Endothelial cell of umbilical vein (primary cell): Measurements from ENCODE around the gene ESYT3. TPM values are rescaled to one million over a fixed set of nuclear protein-coding genes. Genes with fewer than 3 reads are reported as not detected.

Experiments used
- BruUV-seq: library from RNA; stranded (reverse); fragments of 400-500 nt; replicated peaks from 2 replicates; lab custom pipeline; 2021; lab: Mats Ljungman, UMichigan
- CTCF ChIA-PET: fragments of 300-600, 350-600 bp; sonication (Branson Sonifier 250); formaldehyde crosslinking; loops from one replicate; lab custom pipeline; 2021; ENCODE audit warnings: antibody characterized with exemption, inconsistent platforms; lab: Charles Lee
- POLR2A ChIA-PET: fragments of 300-600, 350-600 bp; sonication (Branson Sonifier 250); formaldehyde crosslinking; loops from one replicate; lab custom pipeline; 2021; ENCODE audit warnings: antibody characterized with exemption, inconsistent platforms; lab: Charles Lee
- DNase-seq: peaks from one replicate; pipeline ENCODE4 v3.0.0-alpha.2; 2011; ENCODE audit warnings: low read depth, low spot score
- FAIRE-seq: peaks from 2 replicates; lab custom pipeline; 2011; peaks lifted over from hg19 to GRCh38; lab: Jason Lieb, UNC
- H2AFZ ChIP-seq: 2 replicates; pipeline ENCODE4 v1.6.0; 2012; ENCODE audit warnings: low read depth, low read length, control low read depth, inconsistent platforms
- H3K27ac ChIP-seq: 2 replicates; pipeline ENCODE4 v1.5.1; 2011; ENCODE audit warnings: low read depth, mild to moderate bottlenecking, control low read depth, low read length, moderate library complexity; ENCODE audit not compliant: insufficient read depth
- H3K27me3 ChIP-seq, 2 experiments: 2 replicates each; pipeline versions ENCODE4 v1.6.0 to v1.6.1; 2011; ENCODE audit warnings: low read length in 2 of 2, mixed read lengths in 1 of 2; ENCODE audit not compliant: control insufficient read depth in 2 of 2, insufficient read depth in 2 of 2
- H3K36me3 ChIP-seq, 2 experiments: 2 replicates in 1 of 2; 3 replicates in 1 of 2; pipeline ENCODE4 v1.5.1; 2011; ENCODE audit warnings: low read length in 2 of 2, mild to moderate bottlenecking in 1 of 2, moderate library complexity in 1 of 2; ENCODE audit not compliant: control insufficient read depth in 2 of 2, insufficient read depth in 2 of 2; ENCODE audit errors: extremely low read depth in 1 of 2
- H3K4me1 ChIP-seq: 3 replicates; pipeline ENCODE4 v1.5.1; 2011; ENCODE audit warnings: mild to moderate bottlenecking, low read length; ENCODE audit not compliant: control insufficient read depth, insufficient read depth; ENCODE audit errors: extremely low read depth
- H3K4me2 ChIP-seq: 2 replicates; pipeline ENCODE4 v1.6.1; 2011; ENCODE audit warnings: low read length, control low read depth, mixed read lengths; ENCODE audit not compliant: insufficient read depth
- H3K4me3 ChIP-seq, 3 experiments: fragments of 200-600 bp in 1 of 3; sonication (generic), shearing (Covaris generic) in 1 of 3; replicated peaks in 1 of 3; 2 replicates each; pipeline ENCODE4 v1.5.1; 2011 to 2016; ENCODE audit warnings: control low read depth in 3 of 3, low read length in 3 of 3, mild to moderate bottlenecking in 2 of 3, inconsistent platforms in 1 of 3, low read depth in 1 of 3, moderate library complexity in 1 of 3; ENCODE audit not compliant: insufficient read depth in 1 of 3
- H3K79me2 ChIP-seq: 2 replicates; pipeline ENCODE4 v1.6.0; 2012; ENCODE audit warnings: low read length, inconsistent platforms; ENCODE audit not compliant: control insufficient read depth, insufficient read depth
- H3K9ac ChIP-seq: replicated peaks from 2 replicates; pipeline ENCODE3; 2011; ENCODE audit warnings: low read length, control low read depth; ENCODE audit not compliant: insufficient read depth; ENCODE audit errors: extremely low read depth
- H3K9me1 ChIP-seq: replicated peaks from 3 replicates; pipeline ENCODE4 v1.6.0; 2011; ENCODE audit warnings: mild to moderate bottlenecking, low read length; ENCODE audit not compliant: control insufficient read depth, insufficient read depth; ENCODE audit errors: extremely low read depth
- H3K9me3 ChIP-seq: replicated peaks from 2 replicates; pipeline ENCODE4 v1.5.1; 2012; ENCODE audit warnings: low read length, inconsistent platforms; ENCODE audit not compliant: control insufficient read depth, insufficient read depth
- H4K20me1 ChIP-seq: replicated peaks from 2 replicates; pipeline ENCODE3; 2011; ENCODE audit warnings: mild to moderate bottlenecking, low read length; ENCODE audit not compliant: control insufficient read depth, insufficient read depth; ENCODE audit errors: extremely low read depth
- CTCF ChIP-seq, 2 donors: IDR thresholded peaks; 1 replicate in 1 of 2; 2 replicates in 1 of 2; pipeline ENCODE4 v1.5.1; 2011; ENCODE audit warnings: low read length in 2 of 2, mild to moderate bottlenecking in 2 of 2, moderate library complexity in 2 of 2, control low read depth in 1 of 2, inconsistent platforms in 1 of 2, low read depth in 1 of 2; ENCODE audit not compliant: insufficient read depth in 1 of 2; ENCODE audit errors: extremely low read depth in 1 of 2
- EZH2 ChIP-seq: IDR thresholded peaks from 2 replicates; pipeline ENCODE4 v1.6.1; 2012; ENCODE audit warnings: borderline replicate concordance, low read depth, mild to moderate bottlenecking, moderate library complexity, low read length, inconsistent platforms; ENCODE audit not compliant: severe bottlenecking
- FOS ChIP-seq: IDR thresholded peaks from 2 replicates; pipeline ENCODE4 v1.6.1; 2011; ENCODE audit warnings: mild to moderate bottlenecking, low read length, moderate library complexity, borderline replicate concordance; ENCODE audit not compliant: insufficient read depth
- GATA2 ChIP-seq: IDR thresholded peaks from 2 replicates; pipeline ENCODE4 v1.7.0; 2011; ENCODE audit warnings: low read depth, mild to moderate bottlenecking, moderate library complexity, mixed read lengths, low read length; ENCODE audit not compliant: insufficient read length, insufficient read depth
- MAX ChIP-seq: IDR thresholded peaks from 2 replicates; pipeline ENCODE4 v1.6.1; 2011; ENCODE audit not compliant: insufficient read depth, insufficient read length
- MYC ChIP-seq: IDR thresholded peaks from one replicate; pipeline ENCODE4 v1.6.1; 2011; ENCODE audit warnings: mild to moderate bottlenecking, low read depth, low read length
- POLR2A ChIP-seq: IDR thresholded peaks from 2 replicates; pipeline ENCODE4 v1.6.1; 2012; ENCODE audit warnings: low read depth, mild to moderate bottlenecking, control low read depth, low read length
- POLR2AphosphoS5 ChIP-seq: IDR thresholded peaks from 2 replicates; pipeline ENCODE4 v1.6.1; 2012; ENCODE audit warnings: low read depth, mild to moderate bottlenecking, control low read depth, low read length, moderate library complexity; ENCODE audit not compliant: insufficient read depth
- dilution Hi-C: fragments of 300-500 bp; cut with MboI; formaldehyde crosslinking; loops from one replicate; pipeline ENCODE4 v1.15.0; 2019; ENCODE audit warnings: low sequenced_read_pairs; ENCODE audit not compliant: extremely low pct_ligation_motif_present
- intact Hi-C: fragments of 100-400 bp; cut with micrococcal nuclease; formaldehyde crosslinking; loops from one replicate; pipeline ENCODE4 v1.10.0; 2022
- polyA plus RNA-seq, 4 experiments: library from polyadenylated mRNA; depleted of rRNA in 3 of 4; stranded (reverse) in 3 of 4; unstranded in 1 of 4; fragments of >200 nt; gene quantifications; 2 replicates each; pipeline versions ENCODE4 v1.2.1 to v1.2.3, GENCODE V29; 2011 to 2012; ENCODE audit warnings: missing spikeins in 1 of 4
- total RNA-seq: library from RNA; stranded (reverse); gene quantifications from 2 replicates; pipeline ENCODE4 v1.2.3, GENCODE V29; 2021

The ESYT3 gene
- total and polyA plus RNA-seq, 2 donors (not counting 3 experiments of a cell fraction or from before 2014, with no cell fraction given), result not detected

- intact Hi-C loops (no loop called here), dilution Hi-C loops (no loop called here)
- FAIRE-seq (no peak), DNase-seq (no peak)
- no peaks in the 10 kb centered on the region for H3K36me3 ChIP-seq
- no peaks in the 10 kb centered on the region for H3K4me1 ChIP-seq
- H3K9me1 ChIP-seq, result no peaks in the 10 kb centered on the region
- CTCF ChIA-PET, result no interaction called here
- no peak overlapping the region for H3K4me2 ChIP-seq
- no peaks in the 10 kb centered on the region for H3K27me3 ChIP-seq
- no peak overlapping the region for H3K4me3 ChIP-seq
- H3K27ac ChIP-seq, result no peak overlapping the region
- no peak for TF ChIP-seq EZH2
- H4K20me1 ChIP-seq, result no peaks in the 10 kb centered on the region
- BruUV-seq, result no TSS peak
- H3K79me2 ChIP-seq, result no peaks in the 10 kb centered on the region
- POLR2A ChIA-PET, result no interaction called here
- no peak overlapping the region for H2AFZ ChIP-seq
- H3K9ac ChIP-seq, result no peak overlapping the region
- H3K9me3 ChIP-seq, result no peaks in the 10 kb centered on the region
Measured at GRCh38 chr3:138384976-138385375, 49.4 kb upstream of the ESYT3 start.

DNA sequence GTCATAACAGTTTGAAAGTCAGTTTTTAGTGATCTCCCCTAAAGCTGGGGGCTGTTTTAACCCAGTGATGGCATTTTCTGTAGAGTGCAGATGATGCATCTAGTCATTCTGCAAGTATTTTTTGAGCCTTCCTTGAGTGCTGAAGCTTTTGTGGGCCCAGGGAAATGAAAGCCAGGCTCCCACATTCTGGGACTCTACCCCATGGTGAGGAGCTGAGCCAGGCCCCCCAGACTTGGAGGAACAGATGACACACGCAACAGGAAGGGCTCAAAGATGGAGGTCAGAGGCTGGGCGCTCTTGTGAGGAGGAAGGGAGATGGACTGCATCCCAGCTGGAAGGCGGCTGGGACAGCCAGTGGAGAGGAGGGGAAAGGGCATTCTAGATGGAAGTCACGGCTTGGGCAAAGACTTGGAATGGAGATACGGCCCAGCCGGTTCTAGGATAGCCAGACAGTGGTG is 45.2 kb upstream of the ESYT3 start:
- no peak overlapping the region for H3K9ac ChIP-seq
- H3K36me3 ChIP-seq, result no peaks in the 10 kb centered on the region
- H3K4me2 ChIP-seq, result no peak overlapping the region
- no peaks in the 10 kb centered on the region for H3K9me3 ChIP-seq
- H3K9me1 ChIP-seq, result no peaks in the 10 kb centered on the region
- intact Hi-C loops, result no loop called here
- no TSS peak for BruUV-seq
- no peaks in the 10 kb centered on the region for H3K79me2 ChIP-seq
- TF ChIP-seq MYC (no peak), GATA2 (no peak), POLR2AphosphoS5 (no peak), POLR2A (no peak), MAX (no peak), CTCF (IDR thresholded peaks at IDR 0.05; ENCODE audit: extremely low read depth in 1 of 2, insufficient read depth in 1 of 2, low read depth in 1 of 2, low read length in 2 of 2) (no peak), FOS (no peak)
- POLR2A ChIA-PET, result no interaction called here
- H3K4me3 ChIP-seq, result no peak overlapping the region
- H3K27ac ChIP-seq, result no peak overlapping the region
- CTCF ChIA-PET, result no interaction called here
- no peaks in the 10 kb centered on the region for H4K20me1 ChIP-seq
- dilution Hi-C loops, result no loop called here
- no peaks in the 10 kb centered on the region for H3K27me3 ChIP-seq
- FAIRE-seq (no peak), DNase-seq (no peak)
- no peak overlapping the region for H2AFZ ChIP-seq
- H3K4me1 ChIP-seq, result no peaks in the 10 kb centered on the region
